Thyroid gland (tissue), 4 donors: ENCODE data around the gene KRI1. TPM values are rescaled to one million over a fixed set of nuclear protein-coding genes. Genes with fewer than 3 reads are reported as not detected.

ENCODE experiments used
- DNase-seq, 2 donors: peaks; one replicate each; pipeline ENCODE4 v3.0.0-alpha.2; 2019
- H3K27ac ChIP-seq, 3 donors: fragments of 200-600 bp; sonication (generic); 1 replicate in 2 of 3; 2 replicates in 1 of 3; pipeline ENCODE4 v1.5.1; 2016 to 2019; ENCODE audit warnings: mild to moderate bottlenecking in 1 of 3, moderate library complexity in 1 of 3
- H3K27me3 ChIP-seq: fragments of 200-600 bp; sonication (generic); one replicate; pipeline ENCODE4 v1.5.1; 2019
- H3K36me3 ChIP-seq, 2 donors: fragments of 200-600 bp; sonication (generic); one replicate each; pipeline ENCODE4 v1.5.1; 2016 to 2019
- H3K4me1 ChIP-seq, 2 donors: fragments of 200-600 bp; sonication (generic); one replicate each; pipeline ENCODE4 v1.5.1; 2017 to 2019
- H3K4me3 ChIP-seq, 3 donors: fragments of 200-600 bp; sonication (generic); replicated peaks in 1 of 3; 1 replicate in 2 of 3; 2 replicates in 1 of 3; pipeline ENCODE4 v1.5.1; 2016; ENCODE audit warnings: mild to moderate bottlenecking in 1 of 3
- H3K9me3 ChIP-seq: fragments of 200-600 bp; sonication (generic); one replicate; pipeline ENCODE4 v1.5.1; 2017
- POLR2A ChIP-seq, 2 donors: fragments of 450-650 bp; IDR thresholded peaks; one replicate each; pipeline ENCODE4 v1.6.1; 2017; ENCODE audit warnings: antibody characterized with exemption in 2 of 2, mild to moderate bottlenecking in 2 of 2, moderate library complexity in 1 of 2
- WGBS, 2 donors: methylation state at CpG; one replicate each; pipeline ENCODE4 v1.1.5; 2017; 5-methylcytosine and 5-hydroxymethylcytosine counted together
- intact Hi-C: fragments of 100-400 bp; cut with DNase I; formaldehyde crosslinking; loops from one replicate; pipeline ENCODE4 v1.15.1; 2023
- total RNA-seq, 4 donors: library from RNA; depleted of rRNA; stranded (reverse); fragments of >200 nt; gene quantifications; one replicate each; pipeline ENCODE4 v1.2.3, GENCODE V29; 2016
- TF ChIP-seq, protein P1 (sequence below), 6 experiments: fragments of 200-600 bp in 3 of 6; fragments of 450-650 bp in 3 of 6; sonication (generic) in 3 of 6; IDR thresholded peaks; one replicate each; pipeline ENCODE4 v1.5.1; 2016 to 2019; ENCODE audit warnings: antibody characterized with exemption in 6 of 6, mild to moderate bottlenecking in 2 of 6, inconsistent platforms in 1 of 6, moderate library complexity in 1 of 6

KRI1 gene
- total RNA-seq: 10 to 100 TPM; 17.3 to 49.7 (median 28.2) TPM

DNA sequence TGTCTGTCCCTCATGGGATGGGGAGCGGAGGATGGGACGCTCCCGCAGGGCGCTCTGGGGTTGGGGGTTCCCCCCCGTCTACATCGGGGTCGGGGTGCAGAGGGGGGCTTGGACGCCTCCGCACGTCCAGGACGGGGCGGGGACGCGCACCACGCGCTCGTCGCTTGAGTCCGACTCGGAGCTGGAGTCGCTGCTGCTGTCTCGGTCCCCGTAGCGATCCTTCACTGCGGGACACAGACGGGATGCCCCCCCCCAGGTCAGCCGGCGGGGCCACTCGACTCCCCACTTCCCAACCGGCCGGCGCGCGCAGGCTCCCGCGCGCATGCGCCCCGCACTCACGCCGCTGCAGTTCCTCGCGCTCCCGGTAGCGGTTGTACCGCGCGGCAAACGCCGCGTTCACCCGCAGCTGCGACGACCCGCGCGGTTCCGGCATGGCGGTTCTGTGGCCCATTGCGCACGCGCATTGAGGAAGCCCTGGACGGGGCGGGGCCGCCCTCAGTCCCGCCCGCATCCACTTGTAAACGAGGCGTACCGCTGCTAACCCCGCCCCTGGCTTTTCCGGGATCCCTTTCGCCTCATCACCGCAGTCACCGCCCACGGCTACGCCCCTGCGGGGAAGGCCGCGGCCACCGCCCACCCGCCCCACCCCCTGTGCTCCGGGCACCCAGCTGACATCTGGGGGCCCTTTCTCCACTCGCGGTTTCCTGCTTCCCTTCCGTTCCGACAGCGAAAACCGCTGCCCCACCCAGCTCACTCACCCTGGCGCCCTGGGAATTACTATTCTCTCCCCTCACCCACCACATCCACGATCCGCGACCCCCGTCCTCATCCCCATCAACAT is at the start of gene KRI1:
Gene KRI1 (minus strand): TSS at position 444 of the 841 bp plus-strand sequence. CDS start 11 bp downstream, at position 433.
- WGBS, 2 donors: 1% methylated on average over 12 to 15 of the region's 94 CpGs

DNA sequence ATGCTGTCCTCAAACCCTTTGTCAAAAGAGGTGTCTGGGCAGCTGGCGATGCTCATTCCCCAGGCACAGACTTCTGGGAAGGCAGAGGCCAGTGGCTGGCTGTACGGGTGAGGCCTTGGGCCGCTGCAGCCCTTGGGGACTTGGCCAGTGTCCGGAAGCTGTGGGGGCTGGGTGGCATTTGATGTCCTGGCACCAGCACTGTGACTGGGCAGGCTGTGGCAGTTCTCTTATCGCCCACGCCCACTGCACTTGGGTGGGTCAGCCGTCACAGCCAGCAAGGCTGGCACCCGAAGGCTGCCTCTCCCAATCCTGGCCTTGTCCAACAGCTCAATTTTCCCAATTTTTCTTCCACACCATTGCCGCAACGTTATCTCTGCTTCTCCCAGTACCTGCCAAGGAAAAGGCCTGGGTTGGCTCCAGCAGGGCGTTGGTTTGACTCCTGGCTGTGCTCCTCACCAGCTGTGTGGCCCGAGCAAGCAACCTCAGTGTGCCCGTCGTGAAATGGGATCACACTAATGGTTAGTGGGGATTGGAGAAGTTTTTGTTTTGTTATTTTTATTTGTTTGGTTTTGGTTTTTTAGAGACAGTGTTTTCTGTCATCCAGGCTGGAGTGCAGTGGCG is 46.8 kb upstream of the KRI1 start:
- Histone ChIP-seq H3K4me1 (peaks cover 12 to 33% of the 10 kb centered on the region in 2 donors), H3K27ac (peak overlapping the region; percentile 62 to 83 (median 63)), H3K27me3 (no peaks in the 10 kb centered on the region), H3K9me3 (no peaks in the 10 kb centered on the region), H3K4me3 (no peak overlapping the region), H3K36me3 (no peaks in the 10 kb centered on the region)
- WGBS, 2 donors: 33 to 62% methylated on average over 13 to 15 of the region's 15 CpGs
- TF ChIP-seq, protein P1, sequence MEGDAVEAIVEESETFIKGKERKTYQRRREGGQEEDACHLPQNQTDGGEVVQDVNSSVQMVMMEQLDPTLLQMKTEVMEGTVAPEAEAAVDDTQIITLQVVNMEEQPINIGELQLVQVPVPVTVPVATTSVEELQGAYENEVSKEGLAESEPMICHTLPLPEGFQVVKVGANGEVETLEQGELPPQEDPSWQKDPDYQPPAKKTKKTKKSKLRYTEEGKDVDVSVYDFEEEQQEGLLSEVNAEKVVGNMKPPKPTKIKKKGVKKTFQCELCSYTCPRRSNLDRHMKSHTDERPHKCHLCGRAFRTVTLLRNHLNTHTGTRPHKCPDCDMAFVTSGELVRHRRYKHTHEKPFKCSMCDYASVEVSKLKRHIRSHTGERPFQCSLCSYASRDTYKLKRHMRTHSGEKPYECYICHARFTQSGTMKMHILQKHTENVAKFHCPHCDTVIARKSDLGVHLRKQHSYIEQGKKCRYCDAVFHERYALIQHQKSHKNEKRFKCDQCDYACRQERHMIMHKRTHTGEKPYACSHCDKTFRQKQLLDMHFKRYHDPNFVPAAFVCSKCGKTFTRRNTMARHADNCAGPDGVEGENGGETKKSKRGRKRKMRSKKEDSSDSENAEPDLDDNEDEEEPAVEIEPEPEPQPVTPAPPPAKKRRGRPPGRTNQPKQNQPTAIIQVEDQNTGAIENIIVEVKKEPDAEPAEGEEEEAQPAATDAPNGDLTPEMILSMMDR (IDR thresholded peaks at IDR 0.05): no peak
- no peak for TF ChIP-seq POLR2A (IDR thresholded peaks at IDR 0.05)
- DNase-seq: peak; percentile 86 to 95
- intact Hi-C loops: no loop called here

More for the DNA sequence above, at the start of gene KRI1:
- Histone ChIP-seq H3K9me3 (no peaks in the 10 kb centered on the region), H3K27me3 (no peaks in the 10 kb centered on the region), H3K4me1 (peaks cover 23 to 35% of the 10 kb centered on the region in 2 donors), H3K36me3 (peaks cover 0 to 3% of the 10 kb centered on the region in 2 donors), H3K4me3 (peak within 1 kb of the TSS; percentile 45 to 81 (median 78)), H3K27ac (peak within 1 kb of the TSS; percentile 72 to 89 (median 76))
- peak; percentile 37 to 93 for TF ChIP-seq POLR2A (IDR thresholded peaks at IDR 0.05)
- TF ChIP-seq, protein P1 (IDR thresholded peaks at IDR 0.05): peak in 3 of 6 experiments; percentile 11 to 42 (median 33)
- peak; percentile 97 for DNase-seq
- intact Hi-C loops: loop anchor here (10.0 kb wide), 1 partner anchor 61 kb away; the partner anchor contains the start of gene KEAP1

DNA sequence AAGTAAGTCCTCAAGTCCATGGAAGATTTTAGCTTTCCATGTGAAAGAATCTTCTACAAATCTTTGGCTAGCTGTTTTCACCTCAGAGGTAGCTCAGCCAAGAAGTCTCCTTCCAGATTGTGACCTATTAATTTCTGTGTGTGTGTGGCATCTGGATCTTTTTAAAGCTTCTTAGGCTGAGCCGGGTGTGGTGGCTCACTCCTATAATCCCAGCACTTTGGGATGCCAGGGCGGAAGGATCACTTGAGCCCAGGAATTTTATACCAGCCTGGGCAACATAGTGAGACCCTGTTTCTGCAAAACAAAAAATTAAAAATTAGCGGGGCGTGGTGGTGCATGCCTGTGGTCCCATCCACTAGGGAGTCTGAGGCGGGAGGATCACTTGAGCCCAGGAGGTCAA is 46.1 kb upstream of the KRI1 start:
- intact Hi-C loops: no loop called here
- H3K4me3 ChIP-seq: no peak overlapping the region
- no peaks in the 10 kb centered on the region for H3K27me3 ChIP-seq
- 91 to 93% methylated on average over 5 of the region's 5 CpGs for WGBS, 2 donors
- TF ChIP-seq, protein P1 (IDR thresholded peaks at IDR 0.05): no peak
- TF ChIP-seq POLR2A (IDR thresholded peaks at IDR 0.05): no peak
- no peaks in the 10 kb centered on the region for H3K36me3 ChIP-seq
- H3K4me1 ChIP-seq: peaks cover 12 to 33% of the 10 kb centered on the region in 2 donors
- H3K27ac ChIP-seq: peak overlapping the region in 2 of 3 donors; percentile 24 to 63
- no peaks in the 10 kb centered on the region for H3K9me3 ChIP-seq
- no peak for DNase-seq

DNA sequence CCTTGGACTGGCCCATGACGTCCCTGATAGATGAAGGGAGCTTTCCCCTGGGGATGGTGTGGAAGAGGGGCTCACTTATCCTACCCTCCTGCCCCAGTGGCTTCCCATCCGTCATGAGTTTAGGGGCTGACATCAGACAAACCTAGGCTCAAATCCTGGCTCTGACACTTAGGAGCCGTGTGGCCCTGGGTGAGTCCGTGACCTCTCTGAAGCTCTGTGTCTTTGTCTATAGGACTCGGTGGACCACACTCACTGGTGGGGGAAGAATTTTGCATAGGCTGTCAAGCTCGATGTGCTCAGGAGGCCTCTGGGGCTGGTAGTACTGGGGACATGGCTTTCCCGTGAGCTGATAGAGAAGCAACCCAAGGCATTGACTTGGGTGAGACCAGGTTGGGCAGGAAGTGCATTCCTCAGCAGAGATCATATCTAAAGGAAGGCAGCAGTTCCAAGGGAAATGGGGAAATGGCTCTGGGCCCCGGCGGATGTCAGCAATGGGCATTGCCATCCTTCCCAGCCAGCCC is 38.7 kb upstream of the KRI1 start:
- TF ChIP-seq, protein P1 (IDR thresholded peaks at IDR 0.05): no peak
- TF ChIP-seq POLR2A (IDR thresholded peaks at IDR 0.05): no peak
- peaks cover 8 to 20% of the 10 kb centered on the region in 2 donors for H3K4me1 ChIP-seq
- 80 to 85% methylated on average over 6 to 9 of the region's 9 CpGs for WGBS, 2 donors
- DNase-seq: no peak
- H3K27ac ChIP-seq: peak overlapping the region; percentile 77 to 83 (median 77)
- no peaks in the 10 kb centered on the region for H3K9me3 ChIP-seq
- H3K36me3 ChIP-seq: no peaks in the 10 kb centered on the region
- H3K27me3 ChIP-seq: no peaks in the 10 kb centered on the region
- no peak overlapping the region for H3K4me3 ChIP-seq
- intact Hi-C loops: no loop called here
